SK-N-SH (cell line): Measurements from ENCODE around the gene APLP2. TPM values are rescaled to one million over a fixed set of nuclear protein-coding genes. Genes with fewer than 3 reads are reported as not detected.

Experiments
- CTCF ChIA-PET: fragments of 300-600, 350-600 bp; formaldehyde crosslinking; extraction: SDS; loops from one replicate; lab custom pipeline; 2021; lab: Yijun Ruan, JAX
- POLR2A ChIA-PET: fragments of 350-600 bp; sonication (Branson Sonifier 250); formaldehyde crosslinking; extraction: SDS; loops from one replicate; lab custom pipeline; 2020; ENCODE audit warnings: antibody characterized with exemption, inconsistent platforms; lab: Yijun Ruan, JAX
- DNase-seq: peaks from one replicate; pipeline ENCODE4 v3.0.0; 2012
- H2AFZ ChIP-seq: fragments of 200-600 bp; sonication (generic); 2 replicates; pipeline ENCODE4 v1.8.1; 2016; ENCODE audit warnings: antibody characterized with exemption, mild to moderate bottlenecking, low read depth
- H3F3A ChIP-seq: fragments of 200-600 bp; sonication (generic); replicated peaks from 2 replicates; pipeline ENCODE3; 2016; ENCODE audit warnings: antibody characterized with exemption, mild to moderate bottlenecking; ENCODE audit not compliant: insufficient read depth
- H3K27ac ChIP-seq, 2 experiments: fragments of 200-500 bp in 1 of 2; fragments of 200-600 bp in 1 of 2; sonication (Bioruptor generic) in 1 of 2; sonication (generic), shearing (Covaris generic) in 1 of 2; 2 replicates each; pipeline versions ENCODE4 v1.5.1 to v1.6.1; 2014 to 2016; ENCODE audit warnings: low read depth in 2 of 2, inconsistent platforms in 1 of 2, low read length in 1 of 2, mild to moderate bottlenecking in 1 of 2, mixed read lengths in 1 of 2
- H3K27me3 ChIP-seq: fragments of 200-600 bp; sonication (generic), shearing (Covaris generic); 2 replicates; pipeline ENCODE4 v1.6.1; 2016; ENCODE audit warnings: mixed run types; ENCODE audit not compliant: insufficient read depth
- H3K36me3 ChIP-seq, 2 experiments: fragments of 200-500 bp in 1 of 2; fragments of 200-600 bp in 1 of 2; sonication (Bioruptor generic) in 1 of 2; sonication (generic) in 1 of 2; replicated peaks in 1 of 2; 2 replicates each; pipeline versions ENCODE3 to v1.5.1; 2014 to 2016; ENCODE audit warnings: low read length in 1 of 2, mild to moderate bottlenecking in 1 of 2; ENCODE audit not compliant: insufficient read depth in 2 of 2, control insufficient read depth in 1 of 2
- H3K4me1 ChIP-seq, 2 experiments: fragments of 200-500 bp in 1 of 2; fragments of 200-600 bp in 1 of 2; sonication (Bioruptor generic) in 1 of 2; sonication (generic), shearing (Covaris generic) in 1 of 2; 2 replicates each; pipeline versions ENCODE4 v1.5.1 to v1.6.1; 2014 to 2016; ENCODE audit warnings: low read depth in 1 of 2, low read length in 1 of 2, mixed run types in 1 of 2; ENCODE audit not compliant: insufficient read depth in 2 of 2, control insufficient read depth in 1 of 2
- H3K4me2 ChIP-seq: fragments of 200-600 bp; sonication (generic), shearing (Covaris generic); 2 replicates; pipeline ENCODE4 v1.6.1; 2017; ENCODE audit warnings: mixed run types
- H3K4me3 ChIP-seq, 2 experiments: fragments of 200-500 bp in 1 of 2; fragments of 200-600 bp in 1 of 2; sonication (Bioruptor generic) in 1 of 2; sonication (generic), shearing (Covaris generic) in 1 of 2; 2 replicates each; pipeline versions ENCODE4 v1.5.1 to v1.8.1; 2014 to 2016; ENCODE audit warnings: low read depth in 2 of 2, inconsistent platforms in 1 of 2, low read length in 1 of 2, mild to moderate bottlenecking in 1 of 2, mixed read lengths in 1 of 2, moderate library complexity in 1 of 2
- H3K79me2 ChIP-seq: fragments of 200-600 bp; sonication (generic); 2 replicates; pipeline ENCODE4 v1.8.1; 2017; ENCODE audit warnings: mild to moderate bottlenecking; ENCODE audit not compliant: insufficient read depth
- H3K9ac ChIP-seq: fragments of 200-600 bp; sonication (generic); 2 replicates; pipeline ENCODE4 v1.6.1; 2017; ENCODE audit warnings: mixed run types
- H3K9me2 ChIP-seq: fragments of 200-600 bp; sonication (generic); 2 replicates; pipeline ENCODE4 v1.6.1; 2017; ENCODE audit warnings: mixed run types
- H3K9me3 ChIP-seq: fragments of 200-600 bp; sonication (generic); 2 replicates; pipeline ENCODE4 v1.6.1; 2017; ENCODE audit warnings: mixed run types, mild to moderate bottlenecking, moderate library complexity
- H4K20me1 ChIP-seq: fragments of 200-600 bp; sonication (generic); 2 replicates; pipeline ENCODE4 v1.6.1; 2017; ENCODE audit warnings: mild to moderate bottlenecking, mixed run types; ENCODE audit not compliant: insufficient read depth
- CHD2 ChIP-seq: fragments of 150-350 bp; IDR thresholded peaks from 2 replicates; pipeline ENCODE4 v1.6.1; 2018; ENCODE audit warnings: low read length; ENCODE audit not compliant: partially characterized antibody
- EP300 ChIP-seq, 2 experiments: IDR thresholded peaks; 2 replicates each; pipeline versions ENCODE4 v1.4.0 to v1.6.1; 2012; ENCODE audit warnings: borderline replicate concordance in 1 of 2, low read depth in 1 of 2, low read length in 1 of 2
- EZH2phosphoT487 ChIP-seq: fragments of 200-600 bp; sonication (generic); IDR thresholded peaks from 2 replicates; pipeline ENCODE4 v1.6.1; 2017; ENCODE audit warnings: low read depth, mixed run types, mild to moderate bottlenecking, antibody characterized with exemption, moderate library complexity, borderline replicate concordance
- FOXJ3 ChIP-seq: sonication (generic); formaldehyde crosslinking; IDR thresholded peaks from 2 replicates; pipeline ENCODE4 v1.5.1; 2020; ENCODE audit warnings: mild to moderate bottlenecking, missing genetic modification reagents
- GABPA ChIP-seq: IDR thresholded peaks from 2 replicates; pipeline ENCODE4 v1.4.0; 2012; ENCODE audit warnings: low read depth, mild to moderate bottlenecking
- GATA2 ChIP-seq: sonication (generic); formaldehyde crosslinking; IDR thresholded peaks from 2 replicates; pipeline ENCODE4 v1.5.0; 2020; ENCODE audit warnings: mild to moderate bottlenecking, missing genetic modification reagents
- MAX ChIP-seq: IDR thresholded peaks from 2 replicates; pipeline ENCODE4 v1.4.0; 2012; ENCODE audit warnings: low read depth
- MEF2A ChIP-seq: IDR thresholded peaks from 2 replicates; pipeline ENCODE4 v1.4.0; 2012; ENCODE audit warnings: low read depth, borderline replicate concordance
- MXI1 ChIP-seq: IDR thresholded peaks from 2 replicates; pipeline ENCODE4 v1.6.1; 2012; ENCODE audit warnings: mild to moderate bottlenecking, low read depth, low read length, improper control_type of control experiment
- RAD21 ChIP-seq: IDR thresholded peaks from 2 replicates; pipeline ENCODE4 v1.6.1; 2012; ENCODE audit warnings: mild to moderate bottlenecking, low read length
- REST ChIP-seq: IDR thresholded peaks from 2 replicates; pipeline ENCODE4 v1.6.1; 2012; ENCODE audit warnings: mild to moderate bottlenecking, low read depth, low read length, moderate library complexity
- RXRA ChIP-seq: IDR thresholded peaks from 2 replicates; pipeline ENCODE4 v1.4.0; 2012; ENCODE audit warnings: low read depth, mild to moderate bottlenecking, borderline replicate concordance
- SMC3 ChIP-seq: IDR thresholded peaks from 2 replicates; pipeline ENCODE4 v1.6.1; 2012; ENCODE audit warnings: low read depth, low read length, improper control_type of control experiment
- TCF12 ChIP-seq: IDR thresholded peaks from 2 replicates; pipeline ENCODE4 v1.4.0; 2012
- TEAD4 ChIP-seq: IDR thresholded peaks from 2 replicates; pipeline ENCODE4 v1.4.0; 2012; ENCODE audit warnings: mild to moderate bottlenecking, borderline replicate concordance; ENCODE audit not compliant: insufficient read depth
- YY1 ChIP-seq: IDR thresholded peaks from 2 replicates; pipeline ENCODE4 v1.4.0; 2012; ENCODE audit warnings: low read depth, mild to moderate bottlenecking
- WGBS: methylation state at CpG from one replicate; pipeline ENCODE4 v1.1.6; 2017; ENCODE audit warnings: low lambda C conversion rate; 5-methylcytosine and 5-hydroxymethylcytosine counted together
- polyA plus RNA-seq, 3 experiments: library from polyadenylated mRNA; depleted of rRNA; stranded (reverse); fragments of >200 nt; gene quantifications; 2 replicates each; pipeline ENCODE4 v1.2.3, GENCODE V29; 2012

Gene APLP2
- polyA plus RNA-seq, 1 of the 3 experiments (the other 2 are of a cell fraction), result 424 TPM

- TF ChIP-seq REST (no peak), RXRA (no peak), EP300 (IDR thresholded peaks at IDR 0.05; ENCODE audit: borderline replicate concordance in 1 of 2, low read depth in 1 of 2, low read length in 1 of 2) (no peak)
Observed at GRCh38 chr11:130133716-130134115, 64.0 kb downstream of the APLP2 start (continued).

- H3K4me3 ChIP-seq, result no peak overlapping the region
- no peaks in the 10 kb centered on the region for H3K9me2 ChIP-seq
- DNase-seq, result no peak
- no peaks in the 10 kb centered on the region for H3K9me3 ChIP-seq
- H3K9ac ChIP-seq, result no peak overlapping the region
- H4K20me1 ChIP-seq, result peaks cover 2% of the 10 kb centered on the region; the same call in 1 of the 2 replicates
- H3K79me2 ChIP-seq, result no peaks in the 10 kb centered on the region; the same call in none of the 2 replicates
- no peaks in the 10 kb centered on the region for H3K27me3 ChIP-seq
- H2AFZ ChIP-seq, result no peak overlapping the region
- no peak for TF ChIP-seq TEAD4
- TF ChIP-seq SMC3, result no peak
- TF ChIP-seq MXI1, result no peak
- no peak for TF ChIP-seq TCF12
- no peak for TF ChIP-seq RAD21
- H3K36me3 ChIP-seq, result peaks cover 68 to 80% of the 10 kb centered on the region in 2 experiments
- peaks cover 0 to 6% of the 10 kb centered on the region in 2 experiments; a peak in 1 of 4 replicates for H3K4me1 ChIP-seq
- ChIA-PET CTCF (interaction anchor here (1.5 to 6.6 kb wide), 2 partner anchors 10 to 212 kb away, joined by 8 to 150 read pairs; no protein-coding TSS in a partner anchor), POLR2A (no interaction called here)
- H3K27ac ChIP-seq, result no peak overlapping the region
- 90% methylated on average over 7 of the region's 7 CpGs for WGBS
- H3F3A ChIP-seq, result peaks cover 6% of the 10 kb centered on the region
- H3K4me2 ChIP-seq, result no peak overlapping the region
Observed at GRCh38 chr11:130136107-130136506, 66.4 kb downstream of the APLP2 start.

- Histone ChIP-seq H3K9me2 (no peaks in the 10 kb centered on the region), H3K9me3 (no peaks in the 10 kb centered on the region), H3K4me2 (no peak overlapping the region), H3K4me3 (no peak overlapping the region), H3F3A (no peaks in the 10 kb centered on the region), H3K9ac (no peak overlapping the region), H3K36me3 (peaks cover 68 to 74% of the 10 kb centered on the region in 2 experiments), H3K4me1 (peaks cover 0 to 3% of the 10 kb centered on the region in 2 experiments; a peak in 1 of 4 replicates), H3K27me3 (no peaks in the 10 kb centered on the region), H4K20me1 (peaks cover 2% of the 10 kb centered on the region; the same call in 1 of the 2 replicates), H2AFZ (no peak overlapping the region), H3K27ac (no peak overlapping the region), H3K79me2 (no peaks in the 10 kb centered on the region; the same call in 1 of the 2 replicates)
- no peak for TF ChIP-seq CHD2
- TF ChIP-seq EP300 (IDR thresholded peaks at IDR 0.05; ENCODE audit: borderline replicate concordance in 1 of 2, low read depth in 1 of 2, low read length in 1 of 2), result no peak
- TF ChIP-seq MEF2A, result no peak
- TF ChIP-seq FOXJ3 (CRISPR knock-in tag), result no peak
- no peak for TF ChIP-seq SMC3
- TF ChIP-seq GABPA, result no peak
- TF ChIP-seq TCF12, result no peak
- no peak for TF ChIP-seq YY1
- TF ChIP-seq EZH2phosphoT487, result no peak
- TF ChIP-seq GATA2, result no peak
- TF ChIP-seq MAX, result no peak
- no peak for TF ChIP-seq RAD21
- WGBS, result 93% methylated on average over 9 of the region's 9 CpGs
- no peak for DNase-seq
- ChIA-PET CTCF (interaction anchor here (1.2 to 1.6 kb wide), 3 partner anchors 8 to 214 kb away, joined by 4 to 6 read pairs (median 4); no protein-coding TSS in a partner anchor), POLR2A (no interaction called here)
Observed at GRCh38 chr11:130137999-130138398, 68.3 kb downstream of the APLP2 start.
